ENCODE data around the gene USP17L20.
"Not testable (repeated sequence)": the region's sequence is repeated elsewhere in the genome, so short reads cannot be mapped to it uniquely, and the experiment has no call there.

GRCh38 chr4:9214701-9215100 is 43.2 kb upstream of the USP17L20 start:
- TF ChIP-seq, protein P1, sequence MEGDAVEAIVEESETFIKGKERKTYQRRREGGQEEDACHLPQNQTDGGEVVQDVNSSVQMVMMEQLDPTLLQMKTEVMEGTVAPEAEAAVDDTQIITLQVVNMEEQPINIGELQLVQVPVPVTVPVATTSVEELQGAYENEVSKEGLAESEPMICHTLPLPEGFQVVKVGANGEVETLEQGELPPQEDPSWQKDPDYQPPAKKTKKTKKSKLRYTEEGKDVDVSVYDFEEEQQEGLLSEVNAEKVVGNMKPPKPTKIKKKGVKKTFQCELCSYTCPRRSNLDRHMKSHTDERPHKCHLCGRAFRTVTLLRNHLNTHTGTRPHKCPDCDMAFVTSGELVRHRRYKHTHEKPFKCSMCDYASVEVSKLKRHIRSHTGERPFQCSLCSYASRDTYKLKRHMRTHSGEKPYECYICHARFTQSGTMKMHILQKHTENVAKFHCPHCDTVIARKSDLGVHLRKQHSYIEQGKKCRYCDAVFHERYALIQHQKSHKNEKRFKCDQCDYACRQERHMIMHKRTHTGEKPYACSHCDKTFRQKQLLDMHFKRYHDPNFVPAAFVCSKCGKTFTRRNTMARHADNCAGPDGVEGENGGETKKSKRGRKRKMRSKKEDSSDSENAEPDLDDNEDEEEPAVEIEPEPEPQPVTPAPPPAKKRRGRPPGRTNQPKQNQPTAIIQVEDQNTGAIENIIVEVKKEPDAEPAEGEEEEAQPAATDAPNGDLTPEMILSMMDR (IDR thresholded peaks at IDR 0.05; ENCODE audit: low read length), result not testable (repeated sequence)
- not testable (repeated sequence) for TF ChIP-seq EZH2phosphoT487 (IDR thresholded peaks at IDR 0.05; ENCODE audit: low read length)

Data from MM.1S (cell line).